HG02763 (cell line): Measurements from ENCODE around the gene CAPZB.

Source experiments
- ATAC-seq: cut with Tn5 transposase; IDR thresholded peaks from one replicate; pipeline ENCODE4 v1.9.1; 2021; ENCODE audit warnings: mild to moderate bottlenecking, moderate library complexity; ENCODE audit not compliant: unreplicated experiment

Gene CAPZB

DNA sequence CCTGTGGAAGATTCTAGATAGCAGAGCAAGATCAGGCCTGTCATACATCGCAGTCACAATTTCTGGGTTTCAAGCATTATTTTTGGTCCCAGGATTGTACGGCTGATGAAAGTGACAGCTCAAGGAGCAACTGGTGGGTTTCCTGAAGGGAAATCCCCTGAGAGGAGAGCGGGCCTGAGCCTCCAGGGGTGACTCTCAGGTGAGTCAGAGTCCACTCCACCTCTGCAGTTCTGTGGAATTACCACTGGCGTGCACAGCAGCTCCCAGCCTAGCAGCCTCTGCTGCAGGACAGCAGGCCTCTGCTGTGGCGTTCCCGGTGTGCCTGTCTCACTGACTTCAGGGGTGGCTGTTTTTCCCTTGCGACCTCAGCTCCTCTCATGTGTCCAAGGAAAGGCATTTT lies 148.8 kb downstream of the CAPZB start:
- no peak for ATAC-seq

DNA sequence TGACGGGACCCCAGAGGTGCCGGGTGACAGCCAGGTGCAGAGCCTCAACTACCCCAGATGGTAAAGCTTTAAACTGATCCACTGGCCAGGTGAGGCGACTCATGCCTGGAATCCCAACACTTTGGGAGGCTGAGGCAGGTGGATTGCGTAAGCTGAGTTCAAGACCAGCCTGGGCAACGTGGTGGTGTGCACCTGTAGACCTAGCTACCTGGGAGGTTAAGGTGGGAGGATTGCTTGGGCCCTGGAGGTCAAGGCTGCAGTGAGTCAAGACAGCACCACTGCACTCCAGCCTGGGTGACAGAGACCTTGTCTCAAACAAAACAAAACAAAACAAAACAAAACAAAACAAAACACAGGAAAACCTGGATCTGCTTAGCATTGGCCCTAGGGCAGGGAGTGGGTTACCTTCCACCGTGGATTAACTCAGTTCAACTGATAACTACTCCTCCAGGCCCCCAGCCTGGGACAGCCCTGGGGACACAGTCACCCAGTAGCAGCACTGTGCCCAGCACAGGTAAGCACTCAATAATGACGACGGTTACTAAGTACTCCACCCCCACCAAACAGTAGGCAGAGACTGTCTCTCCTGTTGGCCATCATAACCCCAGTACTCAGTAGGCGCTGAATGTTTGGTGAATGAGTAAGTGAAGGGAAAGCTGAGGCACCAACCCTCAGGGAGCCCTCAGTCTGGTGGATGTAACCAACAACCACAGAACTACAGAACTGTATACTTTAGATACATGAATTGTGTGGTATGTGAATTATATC lies 151.6 kb downstream of the CAPZB start:
- ATAC-seq: no peak

DNA sequence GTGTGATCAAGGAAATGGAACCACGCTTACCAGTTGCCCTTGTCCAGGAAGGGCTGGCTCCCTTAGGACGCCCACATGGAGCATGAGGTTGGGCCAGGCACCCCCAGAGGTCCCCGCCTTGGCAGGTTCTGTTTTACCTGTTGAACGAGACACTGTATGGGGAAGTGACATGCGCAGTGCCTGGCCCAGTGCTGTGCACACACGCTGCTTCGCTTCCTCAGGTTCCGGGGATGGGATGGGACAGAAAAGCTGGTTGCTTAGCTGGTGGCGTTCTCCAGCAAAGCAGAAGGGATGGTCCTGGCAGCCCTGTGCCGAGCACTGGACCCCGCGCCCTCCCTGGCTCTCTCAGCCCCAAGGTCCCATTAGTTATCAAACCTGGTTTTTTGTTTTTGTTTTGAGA lies 152.5 kb downstream of the CAPZB start:
- no peak for ATAC-seq

GRCh38 chr1:19331262-19331878 lies 154.0 kb downstream of the CAPZB start:
- no peak for ATAC-seq

- no peak for ATAC-seq
Observed at GRCh38 chr1:19330449-19331135, 154.7 kb downstream of the CAPZB start.

GRCh38 chr1:19329611-19330010 lies 155.7 kb downstream of the CAPZB start:
- no peak for ATAC-seq

GRCh38 chr1:19329188-19329587 lies 156.2 kb downstream of the CAPZB start:
- ATAC-seq: no peak

DNA sequence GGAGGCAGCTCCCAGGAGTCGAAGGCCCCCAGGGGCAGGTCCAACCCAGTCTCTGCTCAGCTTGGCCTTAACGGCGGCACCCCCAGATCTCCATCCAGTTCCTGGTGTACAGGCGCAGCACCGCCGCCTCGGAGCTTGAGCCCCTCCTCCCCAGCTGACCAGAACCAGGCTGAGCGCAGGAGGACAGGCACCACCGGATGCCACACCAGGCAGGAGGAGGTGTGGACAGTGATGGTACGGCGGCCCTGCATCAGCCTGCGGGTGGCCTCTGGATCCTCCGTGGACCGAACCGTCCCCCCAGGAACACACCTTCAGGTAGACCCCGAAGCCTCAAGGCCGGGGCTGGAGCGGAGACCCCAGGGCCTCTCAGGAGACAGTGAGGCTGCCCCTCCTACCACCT lies 156.9 kb downstream of the CAPZB start:
- no peak for ATAC-seq

GRCh38 chr1:19327736-19328135 lies 157.6 kb downstream of the CAPZB start:
- no peak for ATAC-seq

GRCh38 chr1:19327301-19327700 lies 158.0 kb downstream of the CAPZB start:
- ATAC-seq: no peak

DNA sequence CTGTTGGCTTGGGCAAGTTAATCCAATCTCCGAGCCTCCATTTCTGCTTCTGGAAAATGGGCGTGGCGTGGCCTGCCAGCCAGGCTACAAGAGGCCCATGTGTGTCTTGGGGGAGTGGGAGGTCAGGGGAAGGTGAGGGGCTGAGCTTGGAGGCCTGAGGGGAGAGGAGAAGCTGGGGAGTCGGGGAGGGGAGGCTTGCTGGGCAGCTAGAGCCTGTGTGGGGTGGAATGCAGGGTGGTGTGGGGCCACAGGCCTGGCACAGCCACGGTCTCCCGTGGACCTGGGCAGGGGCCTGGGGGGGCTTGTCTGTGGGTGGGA lies 158.6 kb downstream of the CAPZB start:
- ATAC-seq: no peak

DNA sequence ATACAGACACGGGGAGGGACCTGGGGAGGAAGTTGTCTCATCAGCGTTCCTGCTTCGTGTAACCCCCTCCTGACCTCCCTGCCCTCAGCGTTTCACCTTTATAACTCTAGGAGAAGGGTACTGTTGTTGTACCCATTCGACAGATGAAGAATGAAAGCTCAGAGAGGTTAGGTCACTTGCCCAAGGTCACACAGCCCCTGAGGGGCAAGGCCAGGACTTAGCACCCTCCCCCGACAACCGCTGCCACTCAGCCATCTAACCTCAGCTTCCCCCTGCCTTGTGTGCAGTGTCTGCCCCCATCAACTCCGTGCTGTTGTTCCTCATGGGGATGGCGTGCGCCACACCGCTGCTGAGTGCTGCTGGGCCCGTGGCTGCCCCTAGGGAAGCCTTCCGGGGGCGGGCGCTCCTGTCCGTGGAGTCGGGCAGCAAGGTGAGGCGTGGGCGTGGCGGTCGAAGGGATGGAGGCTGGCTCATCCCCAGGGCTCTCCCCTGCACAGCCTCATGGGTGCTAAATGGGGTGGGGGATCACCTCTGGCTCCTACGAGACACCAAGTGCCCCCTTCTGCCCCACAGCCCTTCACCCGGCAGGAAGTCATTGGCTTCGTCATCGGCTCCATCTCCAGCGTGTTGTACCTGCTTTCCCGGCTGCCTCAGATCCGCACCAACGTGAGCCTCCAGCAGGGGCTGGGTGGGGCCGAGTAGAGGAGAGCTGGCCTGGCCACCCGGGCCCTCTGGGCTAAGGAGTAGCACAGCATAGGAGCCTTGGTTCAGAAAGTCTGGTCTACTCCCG lies 159.2 kb downstream of the CAPZB start:
- no peak for ATAC-seq

DNA sequence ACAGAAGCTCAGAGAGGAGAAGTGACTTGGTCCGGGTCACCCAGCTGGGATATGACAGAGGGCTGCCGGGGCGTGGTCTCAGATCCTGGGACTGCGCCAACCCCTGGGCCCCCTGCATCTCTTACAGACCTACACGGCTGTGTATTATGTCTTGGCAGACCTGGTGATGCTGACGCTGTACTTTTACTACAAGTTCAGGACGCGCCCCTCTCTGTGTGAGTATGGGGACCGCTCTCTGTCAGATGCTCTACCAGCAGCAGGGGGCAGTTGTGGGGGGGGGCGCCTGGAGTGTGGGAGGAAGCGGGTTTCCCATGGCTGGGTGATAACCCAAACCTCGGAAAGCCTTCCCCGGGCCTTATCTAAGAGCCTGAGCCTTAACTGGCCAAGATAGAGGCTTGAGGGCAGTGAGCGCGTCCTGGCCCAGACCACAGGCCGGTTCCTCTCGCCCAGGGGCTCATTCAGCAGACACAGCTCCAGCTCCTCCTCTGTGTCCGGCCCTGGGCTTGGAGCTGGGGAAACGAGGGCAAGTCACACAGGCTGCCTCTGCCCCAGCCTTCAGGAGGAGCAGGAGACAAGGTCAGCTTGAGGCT lies 159.9 kb downstream of the CAPZB start:
- ATAC-seq: no peak

GRCh38 chr1:19324665-19324990 lies 160.7 kb downstream of the CAPZB start:
- no peak for ATAC-seq

- ATAC-seq: no peak
Observed at GRCh38 chr1:19323987-19324664, 161.2 kb downstream of the CAPZB start.

DNA sequence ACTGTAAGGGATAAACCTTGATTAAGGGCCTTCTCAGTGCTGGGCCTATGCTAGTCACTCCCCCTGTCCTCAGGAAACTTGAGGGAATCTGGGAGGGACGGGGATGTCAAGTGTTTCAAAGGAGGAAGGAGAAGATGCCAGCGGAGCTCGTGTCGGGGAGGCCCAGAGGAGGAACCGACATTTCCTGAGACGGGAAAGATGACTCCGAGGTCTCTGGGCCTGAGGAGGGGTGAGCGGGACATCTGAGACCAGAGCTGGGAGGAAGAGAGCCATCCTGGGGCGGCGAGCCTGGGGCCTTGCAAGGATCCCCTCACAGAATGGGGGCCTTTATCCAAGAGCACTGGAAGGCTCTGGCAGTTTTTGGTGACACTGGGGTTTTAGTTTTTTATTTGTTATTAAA lies 162.9 kb downstream of the CAPZB start:
- ATAC-seq: no peak

DNA sequence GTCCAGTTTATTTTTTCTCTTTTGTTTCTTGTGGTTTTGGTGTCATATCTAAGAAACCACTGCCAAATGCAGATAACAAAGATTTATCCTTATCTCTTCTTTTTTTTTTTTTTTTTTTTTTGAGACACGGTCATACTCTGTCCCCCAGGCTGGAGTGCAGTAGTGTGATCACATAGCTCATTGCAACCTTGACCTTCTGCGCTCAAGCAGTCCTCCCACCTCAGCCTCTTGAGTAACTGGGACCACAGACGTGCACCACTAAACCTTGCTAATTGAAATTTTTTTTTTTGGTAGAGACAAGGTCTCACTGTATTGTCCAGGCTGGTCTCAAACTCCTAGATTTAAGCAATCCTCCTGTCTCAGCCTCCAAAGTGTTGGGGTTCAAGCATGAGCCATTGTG lies 164.3 kb downstream of the CAPZB start:
- no peak for ATAC-seq

DNA sequence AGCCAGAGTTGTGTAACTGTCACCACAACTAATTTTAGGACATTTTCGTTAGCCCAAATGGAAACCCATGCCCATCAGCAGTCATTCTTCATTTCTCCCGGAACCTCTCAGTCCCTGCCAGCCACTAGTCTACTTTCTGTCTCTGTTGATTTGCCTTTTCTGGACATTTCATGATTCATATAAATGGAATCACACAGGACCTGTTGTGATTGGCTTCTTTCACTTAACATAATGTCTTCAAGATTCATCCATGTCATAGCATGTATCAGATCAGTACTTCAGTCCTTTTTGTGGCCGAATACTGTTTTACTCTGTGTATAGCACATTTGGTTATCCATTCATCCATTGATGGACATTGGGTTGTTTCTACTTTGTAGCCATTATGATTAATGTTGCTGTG lies 166.1 kb downstream of the CAPZB start:
- no peak for ATAC-seq

GRCh38 chr1:19317126-19317910 lies 168.0 kb downstream of the CAPZB start:
- no peak for ATAC-seq
